ENCODE data around the gene PPP1R1B. TPM values are rescaled to one million over a fixed set of nuclear protein-coding genes. Genes with fewer than 3 reads are reported as not detected.

The PPP1R1B gene
- total RNA-seq, 1 donor from 2014 or later = not detected

DNA sequence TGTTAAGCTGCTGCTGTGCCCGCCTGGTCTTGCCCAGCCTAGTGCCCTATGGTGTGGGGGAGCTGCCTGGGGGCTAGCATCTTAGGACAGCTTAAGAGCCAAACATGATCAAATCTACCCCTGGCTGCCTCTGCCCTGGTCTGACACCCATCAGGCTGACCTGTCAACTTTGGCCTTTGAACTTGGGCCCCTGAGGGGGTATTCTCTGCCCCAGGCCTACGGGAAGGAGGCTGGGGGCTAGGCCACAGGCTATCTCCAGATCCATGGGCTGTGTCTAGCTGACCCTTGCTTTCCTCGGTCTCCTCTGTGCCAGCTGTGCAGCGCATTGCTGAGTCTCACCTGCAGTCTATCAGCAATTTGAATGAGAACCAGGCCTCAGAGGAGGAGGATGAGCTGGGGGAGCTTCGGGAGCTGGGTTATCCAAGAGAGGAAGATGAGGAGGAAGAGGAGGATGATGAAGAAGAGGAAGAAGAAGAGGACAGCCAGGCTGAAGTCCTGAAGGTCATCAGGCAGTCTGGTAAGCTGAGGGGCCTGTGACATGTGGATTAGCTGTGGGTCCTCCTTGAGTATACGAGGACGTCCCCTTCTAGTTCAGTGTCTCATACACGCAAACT is 6.9 kb downstream of the PPP1R1B start:
- ChIA-PET POLR2A (interaction anchor here (0.6 to 0.9 kb wide), 2 partner anchors 11 to 97 kb away, joined by 3 to 6 read pairs; partner anchors contain the start of gene MIEN1), CTCF (interaction anchor here (0.6 to 4.0 kb wide), 7 partner anchors 11 to 231 kb away, joined by 3 to 56 read pairs (median 5); partner anchors contain the start of gene PNMT)
- intact Hi-C loops (cut with micrococcal nuclease) = no loop called here
- DNase-seq (no peak), ATAC-seq (ENCODE audit: low read depth) (no peak)
- H3K27me3 Mint-ChIP-seq = peaks cover 9% of the 10 kb centered on the region
- H3K9me3 Mint-ChIP-seq = no peaks in the 10 kb centered on the region
- H3K4me1 Mint-ChIP-seq = peaks cover 33% of the 10 kb centered on the region
- no peak overlapping the region for H3K4me3 Mint-ChIP-seq
- H3K36me3 Mint-ChIP-seq (ENCODE audit: low read depth) = peaks cover 4% of the 10 kb centered on the region
- TF ChIP-seq, protein P1, sequence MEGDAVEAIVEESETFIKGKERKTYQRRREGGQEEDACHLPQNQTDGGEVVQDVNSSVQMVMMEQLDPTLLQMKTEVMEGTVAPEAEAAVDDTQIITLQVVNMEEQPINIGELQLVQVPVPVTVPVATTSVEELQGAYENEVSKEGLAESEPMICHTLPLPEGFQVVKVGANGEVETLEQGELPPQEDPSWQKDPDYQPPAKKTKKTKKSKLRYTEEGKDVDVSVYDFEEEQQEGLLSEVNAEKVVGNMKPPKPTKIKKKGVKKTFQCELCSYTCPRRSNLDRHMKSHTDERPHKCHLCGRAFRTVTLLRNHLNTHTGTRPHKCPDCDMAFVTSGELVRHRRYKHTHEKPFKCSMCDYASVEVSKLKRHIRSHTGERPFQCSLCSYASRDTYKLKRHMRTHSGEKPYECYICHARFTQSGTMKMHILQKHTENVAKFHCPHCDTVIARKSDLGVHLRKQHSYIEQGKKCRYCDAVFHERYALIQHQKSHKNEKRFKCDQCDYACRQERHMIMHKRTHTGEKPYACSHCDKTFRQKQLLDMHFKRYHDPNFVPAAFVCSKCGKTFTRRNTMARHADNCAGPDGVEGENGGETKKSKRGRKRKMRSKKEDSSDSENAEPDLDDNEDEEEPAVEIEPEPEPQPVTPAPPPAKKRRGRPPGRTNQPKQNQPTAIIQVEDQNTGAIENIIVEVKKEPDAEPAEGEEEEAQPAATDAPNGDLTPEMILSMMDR (IDR thresholded peaks at IDR 0.05) = no peak
- no peak overlapping the region for H3K27ac Mint-ChIP-seq

DNA sequence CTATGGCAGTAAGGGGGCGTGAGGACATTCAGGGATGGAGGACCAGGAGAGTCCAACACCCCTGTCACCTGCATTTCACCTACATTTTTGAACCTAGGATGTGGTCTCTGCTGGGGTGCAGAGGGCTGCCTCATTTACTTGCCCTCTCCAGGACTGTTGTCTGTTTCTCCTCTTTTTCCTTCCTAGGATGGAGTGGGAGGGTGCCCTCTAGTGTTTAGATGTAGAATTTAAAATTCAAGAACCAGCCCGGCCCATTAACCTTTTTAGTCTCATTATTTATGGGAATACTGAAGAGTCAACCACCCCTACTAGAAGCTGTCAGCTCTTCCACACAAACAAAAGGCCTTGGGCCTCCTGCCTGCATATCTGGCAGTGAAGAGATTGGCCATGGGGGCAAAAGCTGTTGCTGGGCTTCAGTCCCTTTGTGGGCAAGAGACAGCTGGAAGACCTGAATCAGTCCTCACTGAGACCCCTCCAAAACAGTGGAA is 7.7 kb downstream of the PPP1R1B start:
- Mint-ChIP-seq H3K27me3 (peaks cover 8% of the 10 kb centered on the region), H3K4me1 (peaks cover 40% of the 10 kb centered on the region), H3K4me3 (no peak overlapping the region), H3K27ac (no peak overlapping the region), H3K36me3 (ENCODE audit: low read depth) (peaks cover 4% of the 10 kb centered on the region), H3K9me3 (no peaks in the 10 kb centered on the region)
- POLR2A ChIA-PET = interaction anchor here (0.6 to 1.1 kb wide), 2 partner anchors 95 to 121 kb away, joined by 4 to 8 read pairs; no protein-coding TSS in a partner anchor
- DNase-seq = no peak
- no peak for ATAC-seq (ENCODE audit: low read depth)
- CTCF ChIA-PET = interaction anchor here (0.9 to 4.0 kb wide), 8 partner anchors 11 to 346 kb away, joined by 3 to 56 read pairs (median 6); partner anchors contain the start of genes MIEN1, PNMT and PSMD3
- intact Hi-C loops (cut with micrococcal nuclease) = no loop called here
- TF ChIP-seq, protein P1 (IDR thresholded peaks at IDR 0.05) = peak; percentile 43

DNA sequence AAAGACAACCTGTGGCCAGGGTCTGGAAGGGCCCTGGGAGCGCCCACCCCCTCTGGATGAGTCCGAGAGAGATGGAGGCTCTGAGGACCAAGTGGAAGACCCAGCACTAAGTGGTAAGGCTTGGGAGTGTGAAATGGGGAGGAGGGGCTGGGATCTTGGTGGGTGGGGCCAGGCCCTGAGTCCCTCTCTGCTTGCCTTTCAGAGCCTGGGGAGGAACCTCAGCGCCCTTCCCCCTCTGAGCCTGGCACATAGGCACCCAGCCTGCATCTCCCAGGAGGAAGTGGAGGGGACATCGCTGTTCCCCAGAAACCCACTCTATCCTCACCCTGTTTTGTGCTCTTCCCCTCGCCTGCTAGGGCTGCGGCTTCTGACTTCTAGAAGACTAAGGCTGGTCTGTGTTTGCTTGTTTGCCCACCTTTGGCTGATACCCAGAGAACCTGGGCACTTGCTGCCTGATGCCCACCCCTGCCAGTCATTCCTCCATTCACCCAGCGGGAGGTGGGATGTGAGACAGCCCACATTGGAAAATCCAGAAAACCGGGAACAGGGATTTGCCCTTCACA is 8.9 kb downstream of the PPP1R1B start:
- H3K27me3 Mint-ChIP-seq = peaks cover 3% of the 10 kb centered on the region
- no peaks in the 10 kb centered on the region for H3K9me3 Mint-ChIP-seq
- POLR2A ChIA-PET = interaction anchor here (0.7 kb wide), 1 partner anchor 18 kb away, joined by 3 read pairs; no protein-coding TSS in a partner anchor
- intact Hi-C loops (cut with micrococcal nuclease) = loop anchor here (2.0 to 5.0 kb wide), 3 partner anchors 13 to 347 kb away; partner anchors contain the start of gene PSMD3
- ATAC-seq (ENCODE audit: low read depth) (no peak), DNase-seq (no peak)
- peaks cover 4% of the 10 kb centered on the region for H3K36me3 Mint-ChIP-seq (ENCODE audit: low read depth)
- peaks cover 50% of the 10 kb centered on the region for H3K4me1 Mint-ChIP-seq
- peak overlapping the region; percentile 32 for H3K4me3 Mint-ChIP-seq
- peak overlapping the region; percentile 65 for H3K27ac Mint-ChIP-seq
- TF ChIP-seq, protein P1 (IDR thresholded peaks at IDR 0.05) = no peak
- CTCF ChIA-PET = interaction anchor here (1.0 to 4.0 kb wide), 6 partner anchors 13 to 477 kb away, joined by 3 to 56 read pairs (median 7); partner anchors contain the start of genes MIEN1 and PNMT

DNA sequence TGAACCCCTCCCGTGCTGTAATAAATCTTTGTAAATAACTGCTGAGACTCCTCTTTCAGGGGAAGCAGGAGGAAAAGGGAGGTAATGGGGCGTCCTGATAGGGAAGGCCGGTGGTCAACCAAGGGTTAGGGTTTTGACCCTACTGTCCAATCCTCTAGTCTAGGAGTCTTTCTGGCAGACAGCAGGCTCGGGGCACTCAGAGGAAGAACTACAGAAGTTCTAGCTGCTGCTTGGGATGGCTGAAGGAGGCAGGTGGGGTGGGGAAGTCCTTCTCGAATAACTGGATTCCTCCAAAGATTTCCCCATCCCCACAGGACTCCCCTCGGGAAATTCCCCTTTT is 9.8 kb downstream of the PPP1R1B start:
- peak overlapping the region; percentile 90 for H3K4me3 Mint-ChIP-seq
- no peaks in the 10 kb centered on the region for H3K9me3 Mint-ChIP-seq
- TF ChIP-seq, protein P1 (IDR thresholded peaks at IDR 0.05) = no peak
- ATAC-seq (ENCODE audit: low read depth) (peak; percentile 14), DNase-seq (no peak)
- no peaks in the 10 kb centered on the region for H3K27me3 Mint-ChIP-seq
- POLR2A ChIA-PET = interaction anchor here (2.0 kb wide), 1 partner anchor 52 kb away, joined by 6 read pairs; the partner anchor contains the start of gene PGAP3
- intact Hi-C loops (cut with micrococcal nuclease) = loop anchor here (2.0 to 5.0 kb wide), 3 partner anchors 14 to 346 kb away; partner anchors contain the start of gene PSMD3
- H3K36me3 Mint-ChIP-seq (ENCODE audit: low read depth) = peaks cover 4% of the 10 kb centered on the region
- peaks cover 59% of the 10 kb centered on the region for H3K4me1 Mint-ChIP-seq
- CTCF ChIA-PET = interaction anchor here (0.6 to 1.9 kb wide), 4 partner anchors 13 to 89 kb away, joined by 3 to 8 read pairs (median 5); partner anchors contain the start of gene PNMT
- H3K27ac Mint-ChIP-seq = peak overlapping the region; percentile 86

Data from activated B cell treated with CpG ODN at 0.5 μM for 24 hours (primary cell).